Fibroblast of skin of back (primary cell): Measurements from ENCODE around the gene CEBPB.
A peak's percentile ranks its signal among the peaks of the same experiment; 100 is the strongest.
"Not testable (repeated sequence)": the region's sequence is repeated elsewhere in the genome, so short reads cannot be mapped to it uniquely, and the experiment has no call there.

Experiments
- DNase-seq: peaks from one replicate; pipeline ENCODE4 v3.0.0-alpha.2; 2013

The CEBPB gene

GRCh38 chr20:50193836-50194421 is 3.3 kb downstream of the CEBPB start:
- DNase-seq = peak; percentile 11

GRCh38 chr20:50194422-50194830 is 3.8 kb downstream of the CEBPB start:
- no peak for DNase-seq

- no peak for DNase-seq
Measured at GRCh38 chr20:50194831-50195523, 4.3 kb downstream of the CEBPB start.

DNA sequence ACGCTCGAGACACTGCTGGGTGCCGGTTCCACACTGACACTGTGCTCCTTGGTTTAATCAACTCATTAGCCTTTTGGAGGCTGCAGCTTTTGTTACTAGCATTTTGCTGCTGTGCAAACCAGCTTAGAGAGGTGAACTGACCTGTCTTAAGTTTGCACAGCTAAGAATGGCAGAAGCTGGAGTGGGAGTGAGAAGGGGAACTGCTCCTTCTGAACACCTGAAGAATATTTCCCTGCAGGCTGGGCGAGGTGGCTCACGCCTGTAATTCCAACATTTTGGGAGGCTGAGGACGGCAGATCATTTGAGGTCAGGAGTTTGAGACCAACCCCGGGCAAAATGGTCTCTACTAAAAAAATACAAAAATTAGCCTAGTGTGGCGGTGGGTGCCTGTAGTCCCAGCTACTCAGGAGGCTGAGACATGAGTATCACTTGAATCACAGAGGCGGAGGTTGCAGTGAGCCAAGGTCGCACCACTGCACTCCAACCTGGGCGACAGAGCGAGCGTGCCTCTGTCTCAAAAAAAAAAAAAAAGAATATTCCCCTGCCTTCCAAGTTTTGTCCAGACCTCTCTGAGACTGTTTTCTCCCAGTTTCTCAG is 5.0 kb downstream of the CEBPB start:
- DNase-seq = no peak

- DNase-seq = no peak
Measured at GRCh38 chr20:50196248-50196647, 5.6 kb downstream of the CEBPB start.

DNA sequence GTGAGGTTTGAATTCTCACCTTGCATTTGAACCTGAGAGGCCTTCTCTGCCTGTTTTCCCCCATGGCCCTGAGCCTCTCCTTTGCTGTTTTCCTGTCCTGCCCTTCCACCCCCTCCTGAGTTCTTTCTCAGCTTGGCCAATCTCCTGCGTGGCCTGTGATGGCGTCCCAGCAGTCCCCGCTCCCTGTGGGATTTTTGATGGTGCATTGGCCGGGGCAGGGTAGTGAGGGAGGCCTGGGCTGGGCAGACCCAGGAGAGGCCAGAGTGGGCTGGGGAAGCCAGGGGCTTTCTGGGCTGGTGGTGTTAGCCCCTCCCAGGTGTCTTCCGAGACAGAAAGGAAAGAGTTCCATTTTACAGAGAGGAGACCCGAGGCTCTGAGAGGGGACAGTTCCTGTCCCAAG is 6.3 kb downstream of the CEBPB start:
- no peak for DNase-seq

DNA sequence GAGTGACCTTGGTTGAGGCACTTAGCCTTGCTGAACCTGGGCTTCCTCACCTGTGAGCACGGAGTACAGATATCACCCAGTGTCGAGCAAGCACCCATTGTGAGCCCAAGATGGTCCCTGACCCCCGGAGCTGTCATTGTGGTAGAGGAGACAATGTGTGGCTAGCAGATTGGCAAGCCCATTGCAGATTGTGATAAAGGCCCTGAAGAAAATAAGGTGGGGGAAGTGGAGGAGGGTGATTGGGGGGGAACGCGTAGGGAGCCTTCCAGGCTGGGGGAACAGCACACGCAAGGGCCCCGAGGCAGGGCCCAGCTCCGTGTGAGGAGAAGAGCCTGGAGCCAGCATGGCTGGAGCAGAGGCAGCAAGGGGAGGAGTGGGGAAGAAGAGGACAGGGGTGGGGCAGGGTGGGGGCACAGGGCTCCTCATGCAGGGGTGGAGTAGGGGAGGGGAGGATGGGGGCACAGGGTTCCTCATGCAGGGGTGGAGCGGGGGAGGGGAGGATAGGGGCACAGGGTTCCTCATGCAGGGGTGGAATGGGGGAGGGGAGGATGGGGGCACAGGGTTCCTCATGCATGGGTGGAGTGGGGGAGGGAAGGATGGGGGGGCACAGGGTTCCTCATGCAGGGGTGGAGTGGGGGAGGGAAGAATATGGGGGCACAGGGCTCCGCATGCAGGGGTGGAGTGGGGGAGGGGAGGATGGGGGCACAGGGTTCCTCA is 7.0 kb downstream of the CEBPB start:
- no peak for DNase-seq

GRCh38 chr20:50198180-50198666 is 7.6 kb downstream of the CEBPB start:
- DNase-seq = no peak

DNA sequence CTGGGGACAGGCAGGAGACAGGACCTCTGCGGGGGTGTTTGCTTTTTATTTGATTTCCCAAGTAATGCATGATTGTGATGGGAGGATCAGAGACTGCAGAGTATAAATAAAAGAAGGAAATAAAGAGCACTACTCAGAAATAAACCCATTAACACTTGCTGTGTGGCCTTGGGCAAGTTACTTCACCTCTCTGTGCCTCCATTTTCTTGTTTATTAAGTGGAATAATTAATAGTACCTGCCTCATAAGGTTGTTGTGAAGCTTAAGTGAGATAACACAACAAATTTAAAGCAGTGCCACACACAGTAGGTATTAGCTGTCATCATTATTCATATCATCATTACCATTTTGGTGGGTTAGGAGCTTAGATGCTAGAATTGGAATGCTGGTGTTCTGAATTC is 8.1 kb downstream of the CEBPB start:
- no peak for DNase-seq

- no peak for DNase-seq
Measured at GRCh38 chr20:50199703-50200102, 9.1 kb downstream of the CEBPB start.

GRCh38 chr20:50200482-50201104 is 10.0 kb downstream of the CEBPB start:
- no peak for DNase-seq

DNA sequence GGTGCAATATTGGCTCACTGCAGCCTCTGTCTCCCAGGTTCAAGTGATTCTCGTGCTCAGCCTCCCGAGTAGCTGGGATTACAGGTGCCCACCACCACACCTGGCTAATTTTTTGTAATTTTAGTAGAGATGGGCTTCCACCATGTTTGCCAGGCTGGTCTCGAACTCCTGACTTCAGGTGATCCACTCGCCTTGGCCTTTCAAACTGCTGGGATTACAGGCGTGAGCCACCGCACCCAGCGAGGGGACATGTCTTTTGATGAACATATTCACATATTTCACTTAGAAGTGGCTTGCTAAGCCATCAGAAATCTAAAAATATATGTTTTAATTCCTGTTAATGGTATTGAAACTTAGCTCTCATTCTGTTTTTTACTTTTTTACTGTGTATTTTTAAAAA is 11.1 kb downstream of the CEBPB start:
- DNase-seq = not testable (repeated sequence)

GRCh38 chr20:50202677-50203076 is 12.0 kb downstream of the CEBPB start:
- DNase-seq = no peak

DNA sequence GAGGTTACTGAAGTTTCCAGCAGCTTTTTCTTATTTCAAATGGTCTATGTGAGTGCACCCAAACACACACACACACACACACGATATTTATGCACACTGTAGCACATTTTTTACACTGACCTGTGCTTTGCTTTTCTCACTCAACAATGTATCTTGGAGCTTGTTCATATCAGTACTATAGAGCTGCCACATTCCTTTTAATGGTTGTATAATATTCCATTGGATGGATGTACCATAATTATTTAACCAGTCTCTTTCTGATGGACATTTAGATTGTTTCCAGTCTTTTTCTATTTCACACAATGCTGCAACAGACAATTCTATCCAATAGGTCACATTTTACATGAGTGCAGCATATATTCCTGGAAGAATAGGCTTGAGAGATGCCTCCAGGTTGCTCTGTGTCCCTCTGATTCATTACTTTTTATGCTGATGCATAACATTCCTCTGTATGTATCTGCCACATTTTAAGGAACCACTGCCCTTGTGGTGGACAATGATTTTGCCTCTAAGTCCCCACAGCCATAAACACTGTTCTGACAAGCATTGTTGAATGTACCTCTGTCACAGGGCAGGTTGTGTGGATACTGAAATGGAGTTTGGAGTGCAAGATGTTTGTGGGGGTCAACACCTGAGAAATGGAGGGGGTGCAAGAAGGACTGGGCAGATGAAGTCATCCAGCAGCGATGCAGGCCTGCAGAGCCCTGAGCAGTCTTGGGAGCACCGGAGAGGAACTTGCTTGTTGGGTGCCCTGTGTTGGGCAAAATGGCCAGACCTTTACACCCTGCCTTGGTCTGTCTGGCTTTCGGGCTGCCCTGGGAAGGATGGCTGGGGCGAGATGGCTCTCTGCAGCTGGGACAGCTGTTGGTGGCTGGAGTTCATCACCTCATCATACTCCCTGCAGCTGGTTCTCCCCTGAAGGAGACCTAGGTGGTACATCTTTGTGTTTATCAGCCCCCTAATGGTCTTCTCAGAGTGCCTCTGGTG is 13.6 kb downstream of the CEBPB start:
- no peak for DNase-seq

DNA sequence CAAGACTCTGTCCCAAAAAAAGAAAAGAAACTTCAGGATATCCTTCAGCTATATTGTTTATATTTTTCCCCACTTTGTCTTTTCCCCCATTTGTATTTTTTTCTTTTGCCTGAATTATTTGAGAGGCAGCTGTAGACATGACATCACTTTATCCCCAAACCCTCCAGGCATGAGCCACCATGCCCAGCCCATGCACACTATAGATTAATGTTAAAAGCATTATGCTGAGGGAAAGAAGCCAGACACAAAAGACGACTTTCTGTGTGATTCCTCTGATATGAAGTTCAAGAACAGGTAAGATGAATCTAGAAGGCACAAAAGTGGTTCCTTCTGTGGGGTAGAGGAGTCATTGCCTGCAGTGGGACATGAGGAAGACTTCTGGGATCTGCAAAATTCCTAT is 16.4 kb downstream of the CEBPB start:
- DNase-seq = no peak

GRCh38 chr20:50208085-50208491 is 17.5 kb downstream of the CEBPB start:
- DNase-seq = no peak

DNA sequence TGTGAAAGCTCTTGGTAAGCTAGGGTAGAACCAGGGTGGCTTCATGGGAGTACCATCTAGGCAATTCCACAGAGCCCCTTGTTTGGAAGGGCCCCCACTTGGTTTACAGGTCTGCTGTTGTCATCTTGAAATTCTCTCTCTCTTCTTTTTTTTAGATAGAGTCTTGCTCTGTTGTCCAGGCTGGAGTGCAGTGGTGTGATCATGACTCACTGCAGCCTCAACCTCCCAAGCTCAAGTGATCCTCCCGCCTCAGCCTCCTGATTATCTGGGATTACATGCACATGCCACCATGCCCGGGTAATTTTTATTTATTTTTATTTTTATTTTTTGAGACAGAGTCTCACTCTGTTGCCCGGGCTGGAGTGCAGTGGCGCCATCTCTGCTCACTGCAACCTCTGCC is 18.2 kb downstream of the CEBPB start:
- not testable (repeated sequence) for DNase-seq

DNA sequence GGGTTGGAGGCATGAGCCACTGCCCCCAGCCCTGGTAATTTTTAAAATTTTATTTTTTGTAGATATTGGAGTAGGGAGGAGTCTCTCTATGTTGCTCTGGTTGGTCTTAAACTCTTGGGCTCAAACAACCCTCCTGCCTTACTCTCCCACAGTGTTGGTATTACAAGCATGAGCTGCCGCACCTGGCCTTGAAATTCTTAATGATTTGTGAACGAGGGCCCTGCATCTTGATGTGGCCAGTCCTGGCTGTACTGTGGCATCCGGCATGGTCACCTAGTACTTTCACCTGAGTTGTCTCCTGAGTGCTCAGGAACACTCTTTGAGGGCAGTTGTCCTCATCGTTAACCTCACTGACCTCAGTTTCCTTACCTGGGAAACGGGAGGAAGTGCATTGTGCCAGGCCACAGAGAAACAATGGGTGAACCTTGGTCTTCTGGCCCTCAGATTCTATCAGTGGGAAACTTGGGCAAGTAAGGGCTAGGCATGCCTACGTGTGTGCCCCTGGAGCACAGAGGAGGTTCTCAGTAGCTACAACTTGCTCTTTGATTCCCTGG is 19.5 kb downstream of the CEBPB start:
- no peak for DNase-seq

GRCh38 chr20:50211091-50211490 is 20.5 kb downstream of the CEBPB start:
- no peak for DNase-seq

DNA sequence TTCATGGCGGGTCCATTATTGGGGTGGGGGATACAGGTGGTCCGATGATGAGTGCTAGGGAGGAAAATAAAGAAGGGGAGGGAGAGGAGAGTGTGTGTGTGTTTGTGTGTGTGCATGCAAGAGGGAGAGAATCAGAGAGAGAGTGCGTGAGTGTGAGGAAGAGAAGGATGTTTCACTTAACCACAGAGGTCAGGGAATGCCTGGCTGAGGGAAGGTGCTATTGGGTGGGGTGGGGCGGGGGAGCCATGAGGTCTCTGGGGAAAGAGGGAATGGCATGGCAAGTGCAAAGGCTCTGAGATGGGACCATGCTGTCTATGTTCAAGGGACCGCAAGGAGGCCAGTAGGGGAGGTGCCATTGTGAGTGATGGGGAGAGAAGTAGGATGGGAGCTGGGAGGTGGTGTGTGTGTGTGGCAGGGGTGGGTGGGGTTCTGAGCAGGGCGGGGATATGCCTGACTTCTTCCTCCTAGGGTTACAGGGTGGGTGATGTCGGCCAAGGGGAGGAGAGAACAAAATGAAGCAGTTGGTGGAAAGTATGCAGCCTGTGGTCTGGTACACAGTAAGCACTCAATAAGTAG is 23.0 kb downstream of the CEBPB start:
- no peak for DNase-seq
